ENCODE data around the gene PPP1R12B.
"Not testable (repeated sequence)": the region's sequence is repeated elsewhere in the genome, so short reads cannot be mapped to it uniquely, and the experiment has no call there.

PPP1R12B gene

DNA sequence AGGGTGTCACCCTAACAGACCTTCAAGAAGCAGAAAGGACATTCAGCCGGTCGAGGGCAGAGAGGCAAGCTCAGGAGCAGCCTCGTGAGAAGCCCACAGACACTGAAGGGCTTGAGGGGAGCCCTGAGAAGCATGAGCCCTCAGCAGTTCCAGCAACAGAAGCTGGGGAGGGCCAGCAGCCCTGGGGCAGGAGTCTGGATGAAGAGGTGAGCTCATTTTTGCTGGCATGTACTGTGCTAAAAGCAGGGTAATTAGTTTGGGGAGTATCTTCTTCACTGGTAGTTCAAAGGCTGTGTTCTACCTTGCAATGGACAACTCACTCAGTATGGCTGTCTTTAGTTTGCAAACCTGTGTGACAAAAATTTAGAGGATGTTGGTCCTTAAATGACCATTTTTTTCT lies 144.6 kb downstream of the PPP1R12B start:
- not testable (repeated sequence) for DNase-seq

DNA sequence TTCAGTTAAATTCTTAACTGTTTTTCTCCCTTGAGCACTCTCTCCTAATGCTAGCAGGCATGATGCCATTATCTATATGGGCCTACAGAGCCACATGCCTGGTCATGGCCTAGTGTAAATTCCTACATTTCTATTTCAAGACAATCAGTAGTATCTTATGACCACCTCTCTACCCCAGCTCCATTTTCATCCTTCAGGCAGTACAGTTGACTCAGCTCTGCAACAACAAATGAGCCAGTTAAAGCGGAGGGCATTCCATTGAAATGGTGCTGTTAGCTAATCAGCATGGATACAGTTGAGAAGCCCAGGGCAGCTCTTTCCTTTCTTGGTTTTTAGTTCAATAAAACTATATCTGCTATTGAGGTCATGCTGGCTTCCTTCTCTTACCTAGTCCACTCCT lies 150.0 kb downstream of the PPP1R12B start:
- DNase-seq = no peak

DNA sequence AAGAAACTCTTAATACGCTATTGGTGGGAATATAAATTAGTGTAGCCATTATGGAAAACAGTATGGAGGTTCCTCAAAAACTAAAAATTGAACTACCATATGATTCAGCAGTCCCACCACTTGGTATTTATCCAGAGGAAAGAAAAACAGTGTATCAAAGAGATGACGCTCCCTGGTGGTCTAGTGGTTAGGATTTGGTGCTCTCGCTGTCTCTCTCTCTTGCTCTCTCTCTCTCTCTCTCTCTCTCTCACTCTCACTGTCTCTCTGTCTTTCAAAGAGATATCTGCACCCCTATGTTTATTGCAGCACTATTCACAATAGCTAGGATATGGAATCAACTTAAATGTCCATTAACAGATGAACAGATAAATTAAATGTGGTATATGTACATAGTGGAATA lies 151.5 kb downstream of the PPP1R12B start:
- DNase-seq = not testable (repeated sequence)

DNA sequence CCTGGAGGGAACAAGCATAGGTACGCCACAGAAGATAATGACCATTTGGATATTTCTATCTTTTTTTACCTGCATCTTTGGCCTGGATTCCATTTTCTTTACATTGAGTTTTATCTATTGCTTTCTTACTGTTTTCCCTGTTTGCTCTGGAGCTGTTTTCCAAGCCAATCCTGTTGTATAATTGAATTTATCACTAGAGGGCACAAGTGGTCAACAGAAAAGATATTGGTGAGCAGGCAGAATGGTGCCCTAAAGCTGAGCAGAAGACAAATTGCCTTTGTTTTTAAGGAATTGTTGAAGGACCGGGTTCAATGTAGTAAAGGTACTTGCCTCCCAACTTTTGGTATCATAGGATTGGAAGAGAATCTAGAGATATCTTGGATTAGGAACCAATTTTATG lies 152.8 kb downstream of the PPP1R12B start:
- DNase-seq = no peak

DNA sequence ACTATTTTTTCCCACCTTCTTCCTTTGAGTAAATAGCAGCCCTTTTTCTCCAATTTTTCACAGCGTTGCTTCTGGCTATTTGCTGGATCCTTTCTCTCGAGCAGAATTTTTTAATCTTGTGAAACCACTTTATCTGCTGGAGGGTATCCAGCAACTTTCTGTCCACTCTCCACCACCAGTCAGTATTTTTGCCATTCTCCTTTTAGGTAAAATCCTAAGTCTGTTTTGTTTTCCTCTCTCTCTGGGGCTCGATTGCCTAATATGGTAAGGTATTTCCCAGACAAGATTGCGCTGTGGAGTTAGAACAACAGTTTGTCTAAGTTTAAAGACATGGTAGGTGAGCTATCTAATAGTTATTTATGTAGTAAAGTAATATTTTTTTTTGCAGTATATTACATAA lies 156.9 kb downstream of the PPP1R12B start:
- no peak for DNase-seq

DNA sequence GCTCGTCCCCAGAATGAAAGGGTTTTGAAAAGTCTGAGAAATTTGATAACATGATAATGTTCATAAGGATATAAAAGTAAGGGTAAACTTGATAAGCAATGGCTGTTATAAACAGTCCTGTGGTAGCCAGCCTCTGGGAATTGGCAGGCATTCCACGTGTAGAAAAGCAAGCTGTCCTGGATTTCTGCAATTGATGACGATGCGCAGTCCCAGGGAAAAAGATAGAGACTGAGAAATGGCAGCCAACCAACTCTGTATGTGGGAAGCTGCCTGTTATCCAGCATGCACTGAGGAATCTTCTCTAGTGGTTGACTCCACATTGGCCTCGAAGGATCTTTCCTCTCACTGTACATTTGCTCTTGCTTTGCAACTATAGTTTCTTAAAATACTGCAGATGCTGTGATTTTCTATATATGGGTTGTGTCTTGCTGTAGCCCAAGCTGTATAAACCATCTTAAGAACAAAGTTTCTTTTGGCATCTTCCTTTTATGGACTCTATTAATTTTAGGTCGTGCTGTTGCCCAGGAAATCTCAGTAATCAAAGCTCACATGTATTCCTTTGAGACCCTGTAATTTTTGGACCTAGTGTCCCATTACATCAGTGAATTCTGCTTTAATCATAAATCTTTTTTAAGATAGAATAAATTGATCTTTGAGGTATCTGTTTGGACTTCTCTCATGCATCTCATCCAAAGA lies 157.5 kb downstream of the PPP1R12B start:
- not testable (repeated sequence) for DNase-seq

DNA sequence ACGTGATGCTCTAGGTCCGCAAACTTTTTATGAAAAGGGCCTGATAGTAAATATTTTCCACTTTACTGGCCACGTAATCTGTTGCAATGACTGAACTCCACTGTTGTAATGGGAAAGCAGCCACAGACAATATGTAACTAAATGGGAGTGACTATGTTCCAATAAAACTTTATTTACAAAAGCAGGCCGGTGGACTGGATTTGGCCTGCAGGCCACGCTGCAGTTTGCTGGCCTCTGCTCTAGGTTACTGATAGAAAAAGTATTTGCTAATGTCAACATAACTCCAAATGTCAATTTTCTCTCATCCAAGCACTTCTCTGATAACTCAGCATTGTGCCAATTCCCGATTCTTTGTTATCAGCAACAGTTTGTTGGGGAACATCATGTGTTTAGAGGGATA lies 160.4 kb downstream of the PPP1R12B start:
- not testable (repeated sequence) for DNase-seq

DNA sequence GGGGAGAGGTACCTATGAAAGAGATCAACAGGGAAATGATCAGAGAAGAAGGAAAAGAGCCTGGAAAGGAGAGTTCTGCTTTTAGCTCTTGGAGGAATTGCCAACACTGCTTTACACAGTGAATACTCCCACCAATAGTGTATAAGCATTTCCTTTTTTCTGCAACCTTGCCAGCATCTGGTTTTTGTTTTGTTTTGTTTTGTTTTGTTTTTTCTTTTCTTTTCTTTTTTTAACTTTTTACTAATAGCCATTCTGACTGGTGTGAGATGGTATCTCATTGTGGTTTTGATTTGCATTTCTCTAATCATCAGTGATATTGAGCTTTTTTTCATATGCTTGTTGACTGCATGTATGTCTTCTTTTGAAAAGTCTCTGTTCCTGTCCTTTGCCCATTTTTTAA lies 165.4 kb downstream of the PPP1R12B start:
- not testable (repeated sequence) for DNase-seq

DNA sequence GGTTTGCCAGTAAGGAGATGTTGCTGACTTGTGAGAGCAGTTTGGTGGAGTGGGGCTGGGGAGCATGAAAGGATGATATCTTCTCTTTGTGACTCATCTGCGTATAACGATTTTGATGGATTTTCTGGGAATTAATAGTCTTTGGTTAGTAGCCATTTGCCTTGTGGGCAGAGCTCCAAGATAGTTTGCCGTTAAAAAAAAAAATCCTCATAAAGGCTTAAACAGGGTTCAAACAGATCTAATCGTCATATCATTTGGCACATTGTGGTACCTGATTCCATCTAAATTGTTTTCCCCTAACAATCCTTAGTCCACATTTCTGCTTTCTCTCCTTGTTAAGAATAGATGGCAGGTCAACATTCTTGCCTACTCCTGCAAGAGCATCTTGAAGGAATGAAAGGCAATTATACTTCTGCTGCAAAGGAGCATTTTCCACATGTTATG lies 168.0 kb downstream of the PPP1R12B start:
- DNase-seq = no peak

DNA sequence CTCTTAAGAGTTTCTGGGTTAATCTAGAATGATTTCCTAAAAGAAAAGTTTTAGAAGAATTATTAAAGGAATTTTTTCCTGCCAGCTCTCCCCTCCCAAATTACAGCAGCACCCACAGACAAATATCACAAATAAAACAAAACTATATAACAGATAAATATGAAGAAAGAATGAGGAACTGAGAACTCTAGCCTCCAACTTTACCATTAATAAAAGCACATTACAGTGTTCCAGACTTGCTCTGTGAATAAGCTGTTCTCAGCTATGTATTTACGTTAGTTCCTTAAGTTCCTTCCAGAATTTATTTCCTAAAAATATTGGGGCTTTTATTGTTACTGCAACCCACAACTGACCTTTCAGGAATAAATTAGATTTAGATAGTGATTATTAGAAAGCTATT lies 168.6 kb downstream of the PPP1R12B start:
- not testable (repeated sequence) for DNase-seq

DNA sequence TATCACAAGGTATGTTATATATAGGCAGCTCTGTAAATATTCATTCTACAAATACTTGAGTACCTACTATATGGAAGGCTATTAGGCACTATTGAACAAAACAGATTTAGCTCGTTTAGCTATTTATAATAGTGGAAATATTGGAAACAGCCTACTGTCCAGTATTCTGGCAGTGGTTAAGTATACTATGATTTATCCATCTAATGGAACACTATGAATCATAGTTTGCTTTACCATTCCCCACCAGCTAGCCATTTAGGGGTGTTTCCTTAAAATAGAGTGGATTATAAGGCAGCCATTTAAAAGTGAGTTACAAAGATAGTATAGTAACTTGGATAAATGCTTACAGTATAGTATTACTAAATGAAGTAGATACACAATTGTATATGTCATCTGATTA lies 169.7 kb downstream of the PPP1R12B start:
- not testable (repeated sequence) for DNase-seq

DNA sequence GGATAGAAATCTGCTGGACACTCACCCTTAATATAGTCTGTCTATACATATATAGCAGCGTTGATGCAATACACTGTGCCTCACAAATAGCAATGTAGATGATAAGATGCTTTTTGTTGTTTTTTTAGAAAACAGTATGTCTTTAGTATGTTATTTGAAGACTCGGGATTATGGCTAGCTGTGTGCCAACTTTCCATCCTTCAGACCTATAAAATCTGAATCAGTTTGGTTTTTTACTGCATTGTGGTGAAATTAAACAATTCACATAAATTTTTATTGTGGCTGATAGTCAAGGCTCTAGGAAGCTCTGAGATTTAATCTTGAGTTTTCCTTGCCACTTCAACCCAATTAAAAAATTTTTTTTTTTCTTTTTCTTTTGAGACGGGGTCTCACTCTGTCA lies 170.4 kb downstream of the PPP1R12B start:
- DNase-seq = not testable (repeated sequence)

DNA sequence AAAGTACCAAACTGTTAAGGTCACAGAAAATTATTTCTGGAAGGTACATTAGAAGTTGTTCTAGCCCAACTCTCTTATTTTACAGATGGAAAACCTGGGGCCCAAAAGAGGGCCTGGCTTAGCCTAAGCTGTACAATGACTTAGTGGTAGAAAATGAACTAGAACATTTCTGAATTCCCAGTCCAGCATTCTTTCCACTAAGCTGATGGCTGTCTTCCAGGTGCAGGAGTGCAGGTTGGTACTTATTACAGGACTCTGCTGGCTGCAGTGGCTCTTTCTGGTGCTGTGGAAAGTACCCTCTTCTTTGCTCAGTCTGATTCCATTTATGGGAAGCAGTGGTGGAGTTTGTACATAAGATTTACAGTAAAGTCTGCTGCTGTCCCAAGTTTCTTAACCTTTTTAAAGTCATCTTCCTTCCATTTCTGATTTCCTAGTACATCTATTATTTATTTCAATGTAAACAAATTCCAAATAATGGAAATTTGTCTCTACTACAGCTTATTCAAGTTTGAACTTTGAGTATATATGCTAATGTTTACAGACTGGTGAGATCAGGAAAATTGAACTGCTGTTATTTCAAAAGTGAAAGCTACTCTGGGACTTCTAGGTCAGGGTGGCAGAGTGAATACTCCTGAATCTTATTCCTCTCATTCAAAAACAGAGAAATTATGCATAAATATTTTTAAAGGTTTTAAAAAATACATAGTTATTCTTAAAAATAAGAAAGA lies 171.8 kb downstream of the PPP1R12B start:
- not testable (repeated sequence) for DNase-seq

DNA sequence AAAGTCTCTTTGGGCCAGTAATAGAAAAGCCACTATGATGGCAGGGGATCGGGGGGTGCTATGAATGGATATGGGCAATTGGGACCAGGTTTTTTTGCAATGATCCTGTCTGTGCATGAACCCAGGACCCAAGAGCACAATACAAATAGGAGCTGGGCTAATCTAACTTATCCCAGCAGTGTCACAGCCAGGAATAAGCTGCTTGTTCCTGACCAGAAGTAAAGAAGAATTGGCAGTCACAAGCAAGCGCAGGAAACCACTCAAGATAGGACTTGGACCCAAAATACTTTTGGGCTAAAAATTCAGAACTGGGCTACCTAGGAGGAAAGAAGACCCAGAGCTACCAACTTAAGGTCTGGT lies 172.3 kb downstream of the PPP1R12B start:
- DNase-seq = not testable (repeated sequence)

DNA sequence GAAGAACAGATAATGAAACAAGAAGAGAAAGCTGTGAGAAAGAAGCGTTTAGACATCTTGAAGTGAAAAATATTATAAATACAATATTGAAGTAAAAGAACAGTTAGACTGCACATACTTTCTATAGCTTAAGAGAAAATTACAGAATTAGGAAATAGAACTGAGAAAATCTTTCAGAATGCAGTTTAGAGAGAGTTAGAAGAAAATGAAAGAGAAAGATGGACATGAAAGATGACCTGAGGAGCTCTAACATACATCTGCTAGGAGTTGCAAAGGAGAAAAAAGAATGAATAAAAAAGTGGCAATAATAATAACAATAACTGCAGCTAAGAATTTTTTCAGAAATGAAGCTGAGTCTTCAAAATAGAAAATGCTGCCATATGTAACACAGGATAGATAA lies 173.0 kb downstream of the PPP1R12B start:
- DNase-seq = not testable (repeated sequence)

DNA sequence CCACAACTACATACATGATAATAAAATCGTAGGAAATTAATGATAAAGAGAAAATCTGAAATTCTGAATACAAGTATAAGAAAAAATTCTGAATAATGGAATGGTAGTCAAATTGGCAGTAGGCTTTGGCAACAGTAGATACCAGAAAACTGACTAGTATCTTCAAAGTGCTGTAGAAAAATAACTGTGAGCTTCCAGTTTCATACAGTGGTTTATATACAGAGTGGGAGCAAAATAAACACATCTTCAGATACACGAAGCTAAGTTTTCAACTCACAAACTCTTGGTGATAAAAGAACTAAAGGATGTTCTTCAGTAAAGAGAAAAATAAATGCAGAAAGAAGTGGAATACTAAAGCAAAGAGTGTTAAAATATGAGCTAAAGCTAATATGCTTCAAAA lies 173.4 kb downstream of the PPP1R12B start:
- no peak for DNase-seq

DNA sequence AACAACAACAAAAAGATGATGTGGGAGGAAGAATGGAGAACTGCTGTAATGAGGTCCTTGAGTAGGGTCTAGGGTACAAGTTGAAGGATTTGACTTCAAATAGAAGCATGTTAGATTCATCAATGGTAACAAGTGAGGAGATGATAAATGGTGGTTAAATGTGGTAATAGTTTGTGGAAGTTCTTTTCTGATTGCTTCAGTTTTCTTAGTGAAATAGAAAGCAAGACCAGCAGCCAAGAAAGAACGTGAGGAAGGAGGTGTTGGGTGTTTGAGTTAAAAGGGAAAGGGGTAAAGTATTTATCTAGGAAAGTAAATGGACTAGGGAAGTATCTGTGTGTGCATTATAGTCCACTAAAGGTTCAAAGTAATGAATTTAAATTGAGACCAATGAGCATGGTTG lies 177.6 kb downstream of the PPP1R12B start:
- DNase-seq = not testable (repeated sequence)

DNA sequence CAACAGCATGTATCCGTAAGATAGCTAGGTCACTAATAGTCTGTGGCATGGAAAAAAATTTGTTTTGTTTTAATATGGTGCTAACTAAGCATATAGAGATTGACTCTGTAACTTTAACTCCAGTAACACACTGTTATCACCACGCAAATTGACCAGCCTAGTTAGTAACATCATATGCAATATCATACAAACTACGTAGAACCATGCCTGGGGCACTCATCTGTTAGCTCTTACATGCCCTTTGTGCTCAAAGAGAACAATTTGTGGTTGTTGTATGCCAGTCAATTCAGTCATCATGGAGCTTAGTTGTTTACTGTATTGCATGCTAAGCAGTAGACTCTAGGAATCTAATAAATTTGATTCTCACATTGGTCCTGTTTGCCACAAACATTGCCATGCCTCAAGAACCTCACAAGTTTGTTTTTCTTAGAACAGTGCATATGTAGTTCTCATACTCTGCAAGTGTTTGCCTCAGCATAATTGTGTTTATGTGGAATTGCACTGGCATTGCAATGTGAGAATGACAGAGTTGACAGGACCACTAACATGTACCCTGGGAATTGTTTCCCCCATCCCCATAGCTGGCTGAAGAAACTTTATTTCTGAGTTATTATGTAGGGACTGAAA lies 179.7 kb downstream of the PPP1R12B start:
- not testable (repeated sequence) for DNase-seq

DNA sequence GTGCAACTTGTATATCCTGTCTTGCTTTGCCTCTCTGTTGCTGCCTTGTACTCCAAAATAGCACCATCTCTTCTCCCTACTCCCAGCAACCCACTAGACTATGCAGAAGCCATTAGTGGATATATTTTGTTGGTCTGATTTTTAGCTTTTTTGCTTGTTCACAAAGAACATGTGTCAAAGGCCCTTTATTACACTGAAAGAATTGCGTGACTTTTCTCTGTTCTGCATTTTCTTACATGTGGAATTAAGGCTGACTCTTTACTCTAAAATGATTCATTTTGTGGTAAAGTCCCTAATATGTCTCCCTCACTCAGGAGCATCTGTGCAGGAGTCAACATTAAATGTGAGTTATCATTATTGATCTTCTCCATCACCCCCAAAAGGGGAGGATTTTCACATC lies 182.2 kb downstream of the PPP1R12B start:
- DNase-seq = not testable (repeated sequence)

DNA sequence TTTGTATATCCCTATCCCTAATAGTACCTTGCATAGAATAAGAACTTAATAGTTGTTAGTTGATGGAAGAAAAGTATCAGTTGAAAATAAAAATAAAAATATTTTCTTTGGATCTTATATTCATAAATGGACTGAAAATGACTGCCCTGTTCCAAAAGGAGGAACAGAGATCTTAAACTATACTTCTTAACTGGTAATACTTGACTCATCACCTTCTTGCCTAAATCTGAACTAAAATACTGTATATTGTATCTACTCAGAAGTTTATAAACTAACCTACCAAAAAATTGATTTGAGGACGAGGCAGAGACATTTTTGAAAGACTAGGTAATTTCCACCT lies 182.9 kb downstream of the PPP1R12B start:
- no peak for DNase-seq

DNA sequence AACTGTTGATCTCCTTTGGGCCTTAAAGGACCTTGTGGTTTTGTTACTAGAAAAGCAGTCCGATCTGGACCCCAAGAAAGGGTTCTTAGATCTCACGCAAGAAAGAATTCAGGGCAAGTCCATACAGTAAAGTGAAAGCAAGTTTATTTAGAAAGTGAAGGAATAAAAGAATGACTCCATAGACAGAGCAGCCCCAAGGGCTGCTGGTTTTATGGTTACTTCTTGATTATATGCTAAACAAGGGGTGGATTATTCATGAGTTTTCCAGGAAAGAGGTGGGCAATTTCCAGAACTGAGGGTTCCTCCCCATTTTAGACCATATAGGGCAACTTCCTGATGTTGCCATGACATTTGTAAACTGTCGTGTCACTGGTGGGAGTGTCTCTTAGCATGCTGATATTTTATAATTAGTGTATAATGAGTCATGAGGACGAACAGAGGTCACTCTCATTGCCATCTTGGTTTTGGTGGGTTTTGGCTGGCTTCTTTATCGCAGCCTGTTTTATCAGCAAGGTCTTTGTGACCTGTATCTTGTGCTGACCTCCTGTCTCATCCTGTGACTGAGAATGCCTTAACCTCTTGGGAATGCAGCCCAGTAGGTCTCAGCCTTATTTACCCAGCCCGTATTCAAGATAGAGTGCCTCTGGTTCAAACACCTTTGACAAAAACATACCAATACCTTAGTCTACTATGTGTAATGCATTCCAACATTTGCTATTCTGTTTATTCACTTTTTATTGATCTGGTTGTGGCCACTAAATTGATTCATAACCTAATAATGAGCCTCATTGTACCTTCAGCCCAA lies 183.5 kb downstream of the PPP1R12B start:
- not testable (repeated sequence) for DNase-seq

DNA sequence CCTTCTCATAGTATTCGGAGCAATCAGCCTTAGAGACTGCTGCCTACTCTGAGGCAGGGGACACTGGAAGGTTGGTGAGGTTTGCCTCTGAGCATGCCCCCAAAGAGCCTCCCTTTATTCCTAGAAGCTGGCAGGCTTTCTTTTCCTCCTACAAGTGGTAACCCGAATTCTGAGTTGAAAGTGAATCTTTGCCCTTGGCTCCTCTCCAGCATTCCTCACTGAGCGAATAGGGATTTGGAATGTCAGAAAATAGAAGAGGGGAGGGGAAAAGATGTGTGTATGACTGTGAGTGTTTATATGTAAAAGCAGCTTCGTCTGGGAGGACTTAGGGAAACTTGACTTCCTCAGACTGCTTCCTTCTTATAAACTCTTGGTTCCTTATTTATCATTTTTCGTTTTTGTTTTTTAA lies 190.7 kb downstream of the PPP1R12B start:
- DNase-seq = not testable (repeated sequence)

DNA sequence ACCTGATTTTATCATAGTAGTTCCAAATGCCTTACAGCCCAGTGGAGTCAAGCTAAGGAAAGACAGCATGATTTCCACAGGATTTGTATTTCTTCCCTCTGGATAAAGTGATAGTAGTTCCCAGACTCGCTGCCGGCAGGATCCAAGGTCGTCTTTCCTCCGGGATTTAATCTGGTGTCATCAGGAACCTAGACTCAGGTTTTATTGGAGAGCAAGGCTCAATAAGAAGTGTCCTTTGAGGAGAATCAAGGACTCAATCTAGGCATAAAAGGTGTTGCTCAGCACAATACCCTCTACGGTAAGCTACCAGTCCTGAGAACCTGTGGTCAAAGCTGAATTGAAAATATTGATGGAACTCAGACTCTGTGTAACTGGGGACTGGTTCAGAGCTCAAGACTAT lies 191.1 kb downstream of the PPP1R12B start:
- DNase-seq = not testable (repeated sequence)

Data from SHP77 treated with DMSO at 0.1 percent for 48 hours (cell line).